NCI-H128 (cell line): ENCODE data around the gene MAP4K3.

Experiments
- DNase-seq: peaks from one replicate; lab custom pipeline; 2025; ENCODE audit not compliant: unreplicated experiment; lab: John Stamatoyannopoulos, UW

MAP4K3 gene

GRCh38 chr2:39436592-39437521, at the start of gene MAP4K3:
TSS of gene MAP4K3 (minus strand) at chr2:39437285. CDS start at chr2:39436987, 298 bp downstream.
- DNase-seq = peak; percentile 87

- no peak for DNase-seq
These were observed 49.0 kb upstream of the MAP4K3 start for GRCh38 chr2:39486071-39486470.

GRCh38 chr2:39484620-39485495, 47.8 kb upstream of the MAP4K3 start:
- DNase-seq = no peak

DNA sequence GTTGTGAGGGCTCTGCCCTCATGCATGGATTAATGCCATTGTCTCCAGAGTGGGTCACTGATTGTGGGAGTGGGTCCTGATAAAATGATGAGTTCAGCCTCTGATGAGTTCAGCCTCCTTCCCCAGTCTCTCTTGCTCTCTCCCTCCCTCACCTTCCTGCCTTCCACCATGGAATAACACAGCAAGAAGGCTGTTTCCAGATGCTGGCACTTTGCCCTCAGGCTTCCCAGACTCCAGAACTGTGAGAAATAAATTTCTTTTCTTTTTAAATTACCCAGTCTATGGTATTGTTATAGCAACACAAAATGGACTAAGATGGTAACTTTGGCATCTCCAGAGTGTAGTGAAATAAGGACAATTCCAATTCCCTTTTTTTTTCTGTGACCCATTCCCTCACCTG, 47.1 kb upstream of the MAP4K3 start:
- DNase-seq = no peak

GRCh38 chr2:39483534-39483933, 46.4 kb upstream of the MAP4K3 start:
- no peak for DNase-seq

GRCh38 chr2:39481611-39482010, 44.5 kb upstream of the MAP4K3 start:
- DNase-seq = no peak

- DNase-seq = no peak
These were observed 42.6 kb upstream of the MAP4K3 start for GRCh38 chr2:39479696-39480095.

- DNase-seq = no peak
These were observed 42.1 kb upstream of the MAP4K3 start for GRCh38 chr2:39479053-39479670.

- DNase-seq = no peak
These were observed 39.4 kb upstream of the MAP4K3 start for GRCh38 chr2:39476524-39476923.

GRCh38 chr2:39475006-39475405, 37.9 kb upstream of the MAP4K3 start:
- DNase-seq = no peak

DNA sequence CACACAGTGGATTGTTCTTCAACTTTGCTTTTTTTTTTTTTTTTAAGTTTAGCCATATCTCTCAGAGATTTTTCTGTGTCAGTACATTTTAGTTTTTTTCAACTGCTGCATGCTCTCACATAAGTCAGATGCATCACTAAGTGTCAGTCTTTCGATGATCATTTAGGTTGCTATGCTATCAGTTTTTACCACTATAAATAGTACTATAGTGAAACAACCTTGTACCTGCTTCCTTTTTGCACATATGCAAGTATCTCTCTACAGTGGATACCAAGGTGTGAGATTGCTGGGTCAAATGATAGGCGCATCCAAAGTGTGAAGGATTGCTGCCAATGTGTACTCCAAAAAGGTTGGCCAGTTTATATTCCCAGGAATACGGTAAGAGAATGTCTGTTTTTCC, 33.5 kb upstream of the MAP4K3 start:
- no peak for DNase-seq

DNA sequence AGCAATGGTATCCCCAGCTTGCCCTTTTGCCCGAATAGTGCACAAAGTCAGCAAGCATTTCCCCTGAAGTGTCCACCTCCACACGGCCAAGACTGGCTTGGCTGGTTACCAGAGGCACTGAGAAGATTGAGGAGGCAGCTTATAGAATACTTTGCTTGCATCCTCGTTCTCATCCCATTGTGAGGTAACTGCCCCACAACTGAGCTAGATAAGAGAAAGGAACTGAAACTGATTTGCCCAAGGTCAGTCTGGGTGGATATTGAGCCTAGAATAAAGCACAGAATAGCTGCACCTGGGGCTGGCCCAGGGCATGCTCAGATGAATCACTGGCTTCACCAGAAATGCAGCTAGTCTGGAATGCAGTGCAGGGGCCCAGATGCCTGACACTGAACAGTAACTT, 32.7 kb upstream of the MAP4K3 start:
- no peak for DNase-seq

GRCh38 chr2:39468579-39469451, 31.7 kb upstream of the MAP4K3 start:
- DNase-seq = no peak

GRCh38 chr2:39466311-39466710, 29.2 kb upstream of the MAP4K3 start:
- DNase-seq = no peak

DNA sequence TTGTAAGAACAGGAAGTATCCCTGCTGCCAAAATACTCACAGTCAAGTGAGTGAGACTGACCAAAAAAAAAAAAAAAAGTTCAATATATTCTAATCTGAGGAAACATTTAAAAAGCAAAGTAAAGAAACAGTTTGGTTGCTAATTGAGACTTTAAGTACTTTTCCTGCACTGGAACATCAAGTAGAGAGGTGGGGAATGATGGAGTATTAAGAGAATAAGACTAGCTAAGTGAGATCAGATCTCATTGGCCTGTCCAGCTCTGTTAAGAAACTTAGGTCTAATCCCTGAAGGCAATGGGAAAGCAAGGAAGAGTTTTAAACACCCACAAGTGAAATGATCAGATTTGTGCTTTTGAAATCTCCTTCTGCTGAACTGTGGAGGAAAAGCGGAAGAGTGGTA, 27.8 kb upstream of the MAP4K3 start:
- no peak for DNase-seq

DNA sequence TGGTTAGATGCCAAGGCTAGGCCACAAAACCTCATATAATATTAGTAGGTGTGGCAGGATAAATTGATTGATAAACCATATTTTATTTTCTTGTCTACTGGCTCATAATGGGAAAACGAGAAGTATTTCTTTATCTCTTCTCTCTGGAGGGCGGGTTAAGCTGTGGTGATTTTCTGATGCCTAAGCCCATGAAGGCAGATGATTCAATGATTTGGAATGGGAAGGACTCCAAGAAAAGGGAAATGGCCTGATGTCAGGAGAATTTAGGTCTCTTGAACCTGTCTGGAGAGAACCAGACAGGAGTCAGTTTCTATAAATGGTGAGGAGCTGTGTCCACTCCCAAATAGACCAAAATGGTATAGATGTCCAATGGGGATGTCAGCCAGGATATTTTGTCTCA, 18.7 kb upstream of the MAP4K3 start:
- DNase-seq = no peak

DNA sequence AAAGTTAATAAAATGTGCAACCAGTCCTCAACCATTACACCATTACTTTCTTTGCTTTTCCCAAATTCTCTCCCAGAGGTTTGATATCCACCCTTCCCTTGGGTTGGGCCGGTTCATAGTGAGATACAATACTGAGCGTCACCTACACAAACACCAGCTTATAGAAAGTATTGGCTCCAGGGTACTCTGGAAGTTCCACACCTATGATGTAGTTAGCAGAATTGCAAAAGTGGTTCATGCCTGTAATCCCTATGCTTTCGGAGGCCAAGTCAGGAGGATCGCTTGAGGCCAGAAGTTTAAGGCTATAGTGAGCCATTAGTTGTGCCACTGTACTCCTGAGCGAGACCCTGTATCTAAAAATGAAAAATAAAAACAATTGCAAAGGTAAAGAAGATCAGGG, 15.3 kb upstream of the MAP4K3 start:
- DNase-seq = no peak

- DNase-seq = no peak
These were observed 14.9 kb upstream of the MAP4K3 start for GRCh38 chr2:39451954-39452353.

DNA sequence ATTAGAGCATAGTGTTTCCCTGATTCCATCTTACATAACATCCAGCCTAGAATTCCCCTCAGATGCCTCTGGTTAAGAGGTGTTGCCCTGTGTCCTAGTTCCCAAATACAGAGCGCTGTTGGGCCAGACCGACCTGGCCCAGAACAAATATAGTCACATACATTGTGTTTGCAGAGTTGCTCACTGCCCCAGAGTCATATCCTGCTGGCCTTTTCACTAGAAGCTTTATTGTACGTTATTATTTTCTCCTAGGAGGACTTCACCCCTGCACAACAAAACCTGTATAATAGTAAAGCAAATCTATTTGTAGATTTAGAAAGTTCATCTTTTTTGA, 11.1 kb upstream of the MAP4K3 start:
- no peak for DNase-seq

GRCh38 chr2:39447266-39448168, 10.4 kb upstream of the MAP4K3 start:
- no peak for DNase-seq
